GM19025 (cell line): Measurements from ENCODE around the gene TPRN.

ENCODE experiments used
- ATAC-seq: cut with Tn5 transposase; IDR thresholded peaks from one replicate; pipeline ENCODE4 v1.9.1; 2021; ENCODE audit warnings: mild to moderate bottlenecking, low read depth, moderate library complexity; ENCODE audit not compliant: unreplicated experiment

The TPRN gene

GRCh38 chr9:137147091-137147792 lies 53.3 kb downstream of the TPRN start:
- ATAC-seq = no peak

GRCh38 chr9:137146527-137146918 lies 54.0 kb downstream of the TPRN start:
- ATAC-seq = no peak

- no peak for ATAC-seq
Observed at GRCh38 chr9:137145731-137146526, 54.6 kb downstream of the TPRN start.

- no peak for ATAC-seq
Observed at GRCh38 chr9:137143459-137143858, 57.1 kb downstream of the TPRN start.

GRCh38 chr9:137141976-137142936 lies 58.3 kb downstream of the TPRN start:
- no peak for ATAC-seq
